Measurements from ENCODE around the gene TREML2. TPM values are rescaled to one million over a fixed set of nuclear protein-coding genes. Genes with fewer than 3 reads are reported as not detected.

TREML2 gene
- total and polyA plus RNA-seq, 11 donors: 0.07 to 0.32 (median 0.09) TPM; not detected in 6

DNA sequence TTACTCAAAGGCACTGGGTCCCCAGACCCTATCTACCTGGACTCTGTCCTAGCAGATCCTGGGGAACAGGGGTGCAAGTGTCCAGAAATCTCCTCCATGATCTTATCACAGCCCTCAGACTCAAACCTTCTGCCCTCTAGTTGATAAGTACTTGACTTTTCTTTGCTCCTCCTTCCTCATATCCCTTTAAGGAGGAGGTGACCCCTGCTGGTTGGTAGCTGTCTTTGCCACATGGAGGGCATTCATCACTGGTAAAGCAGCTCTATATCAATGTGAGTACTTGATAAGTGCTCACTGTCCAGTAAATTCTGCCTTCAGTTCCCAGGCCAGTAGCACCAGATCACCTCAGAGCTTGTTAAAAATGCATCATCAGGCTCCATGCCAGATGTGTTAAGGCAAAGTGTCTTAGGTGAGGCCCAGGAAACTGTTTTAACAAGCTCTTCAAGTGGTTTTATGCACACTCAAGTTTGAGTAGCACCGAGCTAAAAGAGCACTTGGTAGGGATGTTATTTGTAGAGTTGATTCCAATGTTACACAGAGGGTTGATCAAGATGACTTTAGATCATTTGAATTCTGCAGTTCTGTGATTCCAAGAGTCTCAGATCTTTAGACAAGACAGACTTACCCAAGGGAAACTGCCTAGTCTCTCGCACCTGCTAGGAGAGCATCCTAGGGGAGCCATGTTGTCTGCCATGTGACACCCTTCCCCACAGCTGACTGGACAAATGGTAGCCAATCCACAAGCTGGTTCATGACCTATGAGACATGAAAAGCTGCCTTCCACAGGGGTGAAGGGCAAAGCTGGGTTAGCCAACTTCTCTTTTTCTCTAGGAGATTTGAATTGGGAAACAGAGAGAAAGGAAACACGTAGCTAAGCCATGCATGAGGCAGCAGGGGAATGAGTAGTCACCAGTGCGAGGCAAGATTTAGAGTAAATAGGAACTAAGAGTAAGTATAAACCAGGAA lies 18.6 kb downstream of the TREML2 start:
- no peak for TF ChIP-seq POLR2A (IDR thresholded peaks at IDR 0.05)
- TF ChIP-seq, protein P1, sequence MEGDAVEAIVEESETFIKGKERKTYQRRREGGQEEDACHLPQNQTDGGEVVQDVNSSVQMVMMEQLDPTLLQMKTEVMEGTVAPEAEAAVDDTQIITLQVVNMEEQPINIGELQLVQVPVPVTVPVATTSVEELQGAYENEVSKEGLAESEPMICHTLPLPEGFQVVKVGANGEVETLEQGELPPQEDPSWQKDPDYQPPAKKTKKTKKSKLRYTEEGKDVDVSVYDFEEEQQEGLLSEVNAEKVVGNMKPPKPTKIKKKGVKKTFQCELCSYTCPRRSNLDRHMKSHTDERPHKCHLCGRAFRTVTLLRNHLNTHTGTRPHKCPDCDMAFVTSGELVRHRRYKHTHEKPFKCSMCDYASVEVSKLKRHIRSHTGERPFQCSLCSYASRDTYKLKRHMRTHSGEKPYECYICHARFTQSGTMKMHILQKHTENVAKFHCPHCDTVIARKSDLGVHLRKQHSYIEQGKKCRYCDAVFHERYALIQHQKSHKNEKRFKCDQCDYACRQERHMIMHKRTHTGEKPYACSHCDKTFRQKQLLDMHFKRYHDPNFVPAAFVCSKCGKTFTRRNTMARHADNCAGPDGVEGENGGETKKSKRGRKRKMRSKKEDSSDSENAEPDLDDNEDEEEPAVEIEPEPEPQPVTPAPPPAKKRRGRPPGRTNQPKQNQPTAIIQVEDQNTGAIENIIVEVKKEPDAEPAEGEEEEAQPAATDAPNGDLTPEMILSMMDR (IDR thresholded peaks at IDR 0.05): peak in 9 of 12 donors; percentile 13 to 47 (median 33)
- no peak overlapping the region for H3K4me3 ChIP-seq
- no peaks in the 10 kb centered on the region for H3K9me3 ChIP-seq
- peaks cover 0 to 31% (median 0%) of the 10 kb centered on the region in 12 donors for H3K4me1 ChIP-seq
- intact Hi-C loops (cut with DNase I): no loop called here
- DNase-seq (peak in 1 of 5 donors; percentile 35), ATAC-seq (peak in 3 of 4 donors; percentile 65 to 76 (median 69))
- peaks cover 0 to 11% (median 0%) of the 10 kb centered on the region in 9 donors for H3K27me3 ChIP-seq
- no peaks in the 10 kb centered on the region for H3K36me3 ChIP-seq
- H3K27ac ChIP-seq: peak overlapping the region in 1 of 12 donors; percentile 93
- WGBS, 4 donors: 76 to 82% (median 81%) methylated on average over 4 of the region's 4 CpGs

DNA sequence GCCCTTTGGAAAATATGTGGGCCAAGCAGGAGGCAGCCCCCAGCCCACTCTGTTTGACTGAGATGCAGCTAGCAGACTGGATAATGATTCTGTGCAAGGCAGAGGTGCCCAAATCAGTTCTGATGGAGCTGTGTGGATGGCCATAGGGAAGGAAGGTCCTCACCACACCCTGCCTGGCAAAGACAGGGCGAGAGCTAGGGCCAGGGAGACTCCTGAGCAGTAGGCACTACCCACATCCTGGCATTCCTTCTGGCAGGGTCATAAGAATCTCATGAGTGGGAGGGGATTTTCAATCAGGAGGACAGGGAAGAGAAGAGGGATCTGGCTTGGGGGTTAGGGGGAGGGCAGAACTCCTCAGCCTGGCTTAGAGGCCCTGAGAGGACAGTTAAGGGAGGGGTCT lies 19.4 kb downstream of the TREML2 start:
- H3K9me3 ChIP-seq: no peaks in the 10 kb centered on the region
- no peak for TF ChIP-seq POLR2A (IDR thresholded peaks at IDR 0.05)
- TF ChIP-seq, protein P1 (IDR thresholded peaks at IDR 0.05): no peak
- peaks cover 0 to 31% (median 0%) of the 10 kb centered on the region in 12 donors for H3K4me1 ChIP-seq
- H3K36me3 ChIP-seq: no peaks in the 10 kb centered on the region
- peaks cover 0 to 17% (median 0%) of the 10 kb centered on the region in 9 donors for H3K27me3 ChIP-seq
- DNase-seq (no peak), ATAC-seq (no peak)
- intact Hi-C loops (cut with DNase I): no loop called here
- no peak overlapping the region for H3K4me3 ChIP-seq
- no peak overlapping the region for H3K27ac ChIP-seq
- 57 to 81% (median 79%) methylated on average over 1 of the region's 1 CpG for WGBS, 4 donors

DNA sequence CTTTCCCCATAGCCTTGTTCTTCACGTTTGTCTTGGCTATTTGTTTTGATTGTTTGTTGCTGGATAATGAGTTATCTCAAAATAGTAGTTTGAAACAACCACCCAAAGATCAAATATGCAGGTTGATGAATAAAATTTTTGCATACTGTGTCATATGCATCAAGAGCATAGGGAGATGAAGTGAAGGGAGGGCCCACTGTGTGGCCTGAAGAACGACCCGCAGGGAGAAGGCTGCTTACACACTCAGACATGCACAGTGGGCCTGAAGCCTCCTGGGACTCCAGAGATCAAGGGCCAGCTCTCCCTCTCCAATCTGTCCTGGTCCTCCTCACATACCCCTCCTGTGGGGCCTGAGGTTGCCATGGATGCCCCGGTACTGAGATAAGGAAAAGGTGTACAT lies 21.8 kb downstream of the TREML2 start:
- Histone ChIP-seq H3K9me3 (no peaks in the 10 kb centered on the region), H3K4me3 (no peak overlapping the region), H3K27ac (no peak overlapping the region), H3K4me1 (peaks cover 0 to 15% (median 0%) of the 10 kb centered on the region in 12 donors), H3K27me3 (peaks cover 0 to 19% (median 0%) of the 10 kb centered on the region in 9 donors), H3K36me3 (no peaks in the 10 kb centered on the region)
- intact Hi-C loops (cut with DNase I): no loop called here
- ATAC-seq (no peak), DNase-seq (no peak)
- no peak for TF ChIP-seq POLR2A (IDR thresholded peaks at IDR 0.05)
- TF ChIP-seq, protein P1 (IDR thresholded peaks at IDR 0.05): no peak
- WGBS, 4 donors: 50 to 62% (median 53%) methylated on average over 4 of the region's 4 CpGs

DNA sequence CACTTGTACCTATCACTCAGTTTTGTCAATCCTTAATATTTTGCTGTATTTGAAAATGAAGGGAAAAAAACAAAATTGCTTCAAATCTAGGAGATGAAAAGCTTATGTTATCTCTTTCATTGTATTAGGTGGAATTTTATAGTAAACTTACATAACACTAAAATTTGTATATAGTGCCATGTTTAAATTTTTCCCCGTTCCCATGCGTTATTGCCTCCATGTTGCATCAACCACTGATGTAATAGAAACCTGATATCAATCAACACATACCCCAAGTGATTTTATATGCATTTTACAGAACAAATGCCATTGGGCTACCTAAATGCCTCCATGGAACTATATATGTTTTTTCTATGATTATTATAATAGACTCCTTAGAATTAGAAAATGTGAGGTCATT lies 23.3 kb downstream of the TREML2 start:
- H3K27ac ChIP-seq: no peak overlapping the region
- H3K27me3 ChIP-seq: peaks cover 0 to 24% (median 0%) of the 10 kb centered on the region in 9 donors
- intact Hi-C loops (cut with DNase I): no loop called here
- ATAC-seq (no peak), DNase-seq (no peak)
- no peaks in the 10 kb centered on the region for H3K36me3 ChIP-seq
- no peak overlapping the region for H3K4me3 ChIP-seq
- WGBS, 4 donors: 92 to 96% (median 94%) methylated on average over 2 of the region's 2 CpGs
- TF ChIP-seq POLR2A (IDR thresholded peaks at IDR 0.05): no peak
- TF ChIP-seq, protein P1 (IDR thresholded peaks at IDR 0.05): no peak
- no peaks in the 10 kb centered on the region for H3K9me3 ChIP-seq
- peaks cover 0 to 8% (median 0%) of the 10 kb centered on the region in 12 donors for H3K4me1 ChIP-seq

All from heart left ventricle (tissue), 16 donors.